NCI-H187 (cell line): ENCODE measurements around the gene ECI1.
"Not testable (repeated sequence)": the region's sequence is repeated elsewhere in the genome, so short reads cannot be mapped to it uniquely, and the experiment has no call there.

Source experiments
- DNase-seq, 2 experiments: peaks; one replicate each; lab custom pipeline; 2025; lab: John Stamatoyannopoulos, UW

ECI1 gene

GRCh38 chr16:2210386-2211365 lies 40.7 kb downstream of the ECI1 start, which contains the start of gene BRICD5:
BRICD5 (minus strand) TSS chr16:2210863; CDS start chr16:2210833, 30 bp downstream.
- no peak for DNase-seq

- no peak for DNase-seq
These were observed 41.4 kb downstream of the ECI1 start for GRCh38 chr16:2210009-2210332.

- DNase-seq: no peak
These were observed 42.0 kb downstream of the ECI1 start for GRCh38 chr16:2209258-2210008.

DNA sequence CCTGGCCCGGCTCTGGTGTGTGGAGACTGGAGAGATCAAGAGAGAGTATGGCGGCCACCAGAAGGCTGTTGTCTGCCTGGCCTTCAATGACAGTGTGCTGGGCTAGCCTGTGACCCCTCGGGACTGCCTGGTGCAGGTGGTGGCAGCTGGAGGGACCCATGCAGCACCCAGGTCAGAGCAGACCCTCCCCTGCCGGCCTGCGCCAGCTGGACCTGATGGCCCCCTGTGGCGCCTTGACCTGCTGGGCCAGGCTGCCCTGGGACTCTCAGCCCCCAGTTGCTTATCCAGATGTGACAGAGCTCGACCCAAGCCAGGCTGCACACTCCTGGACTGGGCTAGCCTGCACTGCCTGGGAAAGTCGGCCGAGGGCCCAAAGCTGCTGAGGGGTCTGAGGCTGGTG lies 42.6 kb downstream of the ECI1 start:
- DNase-seq: no peak

DNA sequence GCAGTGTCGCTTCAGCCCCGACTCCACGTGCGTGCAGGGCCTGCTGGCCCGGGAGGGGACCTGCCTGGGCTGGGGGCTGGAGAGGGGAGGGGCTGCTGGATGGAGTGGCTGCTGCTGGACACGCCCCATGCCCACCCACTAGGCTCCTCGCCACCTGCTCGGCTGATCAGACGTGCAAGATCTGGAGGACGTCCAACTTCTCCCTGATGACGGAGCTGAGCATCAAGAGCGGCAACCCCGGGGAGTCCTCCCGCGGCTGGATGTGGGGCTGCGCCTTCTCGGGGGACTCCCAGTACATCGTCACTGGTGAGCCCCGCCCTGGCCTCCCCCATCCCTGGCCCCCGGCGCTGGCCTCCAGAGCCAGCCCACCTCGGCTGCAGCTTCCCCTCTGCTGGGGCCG lies 43.1 kb downstream of the ECI1 start:
- no peak for DNase-seq

DNA sequence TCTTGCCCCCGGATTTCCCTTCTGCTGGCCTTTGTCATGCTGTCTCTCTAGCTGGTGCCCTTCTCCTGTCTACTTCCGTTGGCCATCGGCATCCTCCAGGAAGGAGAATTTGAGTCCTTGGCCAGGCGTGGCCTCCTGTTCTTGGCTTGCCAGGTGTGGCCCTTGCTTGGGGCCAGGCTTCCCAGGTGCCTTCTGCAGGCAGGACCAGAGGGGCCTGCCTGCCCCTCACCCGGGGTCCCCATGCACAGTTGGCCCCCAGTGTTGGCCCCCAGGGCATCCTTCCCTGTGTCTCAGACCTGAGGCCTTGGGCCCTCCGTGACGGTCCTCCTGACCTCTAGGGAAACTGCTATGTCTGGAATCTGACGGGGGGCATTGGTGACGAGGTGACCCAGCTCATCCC lies 43.5 kb downstream of the ECI1 start:
- no peak for DNase-seq

DNA sequence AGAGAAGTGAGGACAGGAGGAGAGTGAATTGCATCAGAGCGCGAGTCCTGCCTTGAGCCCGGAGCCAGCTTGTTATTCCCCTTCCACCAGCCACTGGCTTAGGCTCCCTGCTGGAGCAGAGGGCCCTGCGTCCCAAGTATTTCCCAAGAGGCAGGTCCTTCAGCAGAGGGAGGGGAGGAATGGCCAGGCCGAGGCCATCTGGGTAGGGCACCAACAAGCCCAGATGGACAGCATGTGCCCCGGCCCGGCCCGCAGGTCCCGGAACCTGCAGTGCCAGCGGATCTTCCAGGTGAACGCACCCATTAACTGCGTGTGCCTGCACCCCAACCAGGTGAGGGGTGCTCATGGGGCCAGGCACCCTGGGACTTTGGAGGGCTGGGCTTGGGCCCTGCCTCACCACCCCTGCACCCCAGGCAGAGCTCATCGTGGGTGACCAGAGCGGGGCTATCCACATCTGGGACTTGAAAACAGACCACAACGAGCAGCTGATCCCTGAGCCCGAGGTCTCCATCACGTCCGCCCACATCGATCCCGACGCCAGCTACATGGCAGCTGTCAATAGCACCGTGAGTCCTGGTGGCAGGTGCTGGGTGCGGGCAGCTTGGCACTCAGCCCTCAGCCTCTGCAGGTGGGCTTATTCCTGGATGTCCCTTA lies 44.5 kb downstream of the ECI1 start:
- DNase-seq: no peak

GRCh38 chr16:2206420-2206779 lies 45.0 kb downstream of the ECI1 start:
- no peak for DNase-seq

DNA sequence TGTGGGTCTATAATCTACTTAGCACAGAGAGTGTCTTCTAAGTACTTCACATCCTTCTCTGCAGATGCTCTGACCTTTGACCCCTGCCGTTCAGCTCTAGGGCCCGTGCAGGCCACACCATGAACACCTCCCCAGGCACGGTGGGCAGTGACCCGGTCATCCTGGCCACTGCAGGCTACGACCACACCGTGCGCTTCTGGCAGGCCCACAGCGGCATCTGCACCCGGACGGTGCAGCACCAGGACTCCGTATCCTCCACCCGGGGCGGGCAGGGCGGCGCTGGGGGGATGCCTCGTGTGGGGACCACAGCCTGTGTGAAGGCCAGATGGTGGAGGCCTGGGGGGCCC lies 45.4 kb downstream of the ECI1 start:
- DNase-seq: no peak

DNA sequence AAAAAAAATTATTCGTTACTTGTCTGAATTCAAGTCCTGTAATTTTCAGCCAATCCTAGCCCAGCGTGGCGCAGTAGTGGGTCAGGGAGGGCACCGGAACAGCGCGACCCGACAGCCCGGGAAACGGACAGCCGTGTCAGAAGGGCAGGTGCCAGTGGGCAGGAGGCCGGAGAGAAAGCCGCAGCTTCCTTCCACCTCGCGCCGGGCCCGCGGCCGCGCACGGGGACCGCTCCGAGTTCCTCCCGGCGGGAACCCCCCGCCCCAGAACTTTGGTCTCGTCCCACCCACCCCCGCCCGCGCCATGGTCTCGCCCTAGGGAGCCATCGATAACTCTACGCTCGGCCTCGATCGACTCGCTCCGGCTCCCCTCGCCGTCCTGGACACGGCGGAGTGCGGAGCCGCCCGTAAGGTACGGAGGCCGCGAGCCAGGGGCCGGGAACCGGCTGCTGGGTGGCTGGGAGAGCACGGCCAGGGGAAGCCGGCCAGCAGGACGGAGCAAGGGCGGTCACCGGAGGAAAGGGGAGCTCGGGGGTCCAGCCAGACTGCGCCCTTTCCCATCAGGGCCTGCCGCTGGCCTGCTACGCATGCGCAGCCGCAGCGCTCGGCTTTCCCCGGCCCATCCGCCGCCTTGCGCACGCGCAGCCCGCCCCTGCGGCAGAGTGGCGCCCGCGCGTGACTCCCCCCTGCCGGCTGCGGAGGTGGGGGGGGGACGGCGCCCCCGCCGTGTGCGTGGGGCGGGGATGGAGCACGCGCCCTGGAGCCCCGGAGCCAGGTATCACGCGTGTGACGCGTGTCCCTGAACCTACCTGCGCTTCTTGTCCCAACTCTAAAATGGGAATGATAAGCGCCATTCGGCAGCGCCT lies 46.1 kb downstream of the ECI1 start, which contains the start of gene MLST8:
TSS of gene MLST8 (plus strand) at position 351 of the 863 bp plus-strand sequence. CDS start 632 bp downstream, outside the sequence.
- peak; percentile 87 to 98 for DNase-seq

- DNase-seq: no peak
These were observed 46.8 kb downstream of the ECI1 start for GRCh38 chr16:2204416-2205103.

DNA sequence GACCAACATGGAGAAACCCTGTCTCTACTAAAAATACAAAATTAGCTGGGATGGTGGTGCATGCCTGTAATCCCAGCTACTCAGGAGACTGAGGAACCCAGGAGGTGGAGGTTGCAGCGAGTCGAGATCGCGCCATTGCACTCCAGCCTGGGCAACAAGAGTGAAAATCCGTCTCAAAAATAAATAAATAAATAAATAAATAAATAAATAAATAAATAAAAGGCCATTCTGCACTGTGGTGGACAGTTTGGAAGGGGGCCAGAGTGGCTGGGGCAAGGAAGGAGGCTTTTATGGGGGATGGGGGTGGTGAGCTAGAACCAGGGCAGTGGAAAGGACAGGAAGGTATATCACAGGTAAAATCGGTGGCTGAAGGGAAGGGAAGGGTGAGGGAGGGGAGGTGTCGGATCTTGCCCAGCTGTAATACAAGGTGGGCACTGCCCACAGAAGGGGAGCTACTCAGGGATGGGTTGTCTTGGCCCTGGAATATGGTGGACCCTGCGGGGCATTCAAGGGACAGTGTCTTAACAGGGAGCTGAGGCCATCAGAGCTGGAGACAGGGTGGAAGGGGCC lies 48.2 kb downstream of the ECI1 start:
- DNase-seq: not testable (repeated sequence)

DNA sequence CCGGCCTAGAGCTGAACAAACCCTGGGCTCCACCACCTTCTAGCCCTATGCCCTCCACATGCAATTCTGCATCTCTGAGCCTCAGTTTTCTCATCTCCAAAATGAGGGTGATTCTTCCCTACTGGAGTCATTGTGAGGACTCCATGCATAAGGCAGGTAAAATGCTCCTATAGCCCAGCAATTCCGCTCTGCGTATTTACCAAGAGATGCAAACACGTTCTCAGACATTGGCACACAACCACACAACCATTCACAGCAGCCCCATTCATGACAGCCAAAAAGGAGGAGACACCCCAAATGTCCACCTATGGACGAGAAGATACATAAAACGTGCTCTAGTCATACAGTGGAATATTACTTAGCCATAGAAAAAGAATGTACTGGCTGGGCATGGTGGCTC lies 51.1 kb downstream of the ECI1 start:
- DNase-seq: no peak

GRCh38 chr16:2199621-2200139 lies 51.7 kb downstream of the ECI1 start:
- no peak for DNase-seq

- DNase-seq: no peak
These were observed 52.3 kb downstream of the ECI1 start for GRCh38 chr16:2199095-2199494.

DNA sequence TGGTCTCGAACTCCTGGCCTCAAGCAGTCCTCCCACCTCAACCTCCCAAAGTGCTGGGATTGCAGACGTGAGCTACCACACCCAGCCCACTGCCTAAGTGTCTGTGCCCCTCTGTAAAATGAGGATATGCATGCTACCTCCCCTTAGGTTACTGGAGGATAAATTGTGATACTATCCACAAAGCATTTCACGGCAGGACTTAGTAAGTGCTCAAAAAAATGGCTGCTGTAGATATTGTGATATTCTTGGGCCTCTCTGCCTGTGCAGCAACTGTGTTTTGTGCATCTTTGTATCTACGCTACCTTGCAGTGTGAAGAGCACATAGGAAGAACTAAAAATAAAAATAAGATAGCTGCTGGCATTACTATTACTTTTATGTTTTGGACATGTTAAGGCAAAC lies 53.1 kb downstream of the ECI1 start:
- no peak for DNase-seq

GRCh38 chr16:2197765-2198164 lies 53.6 kb downstream of the ECI1 start:
- DNase-seq: no peak

DNA sequence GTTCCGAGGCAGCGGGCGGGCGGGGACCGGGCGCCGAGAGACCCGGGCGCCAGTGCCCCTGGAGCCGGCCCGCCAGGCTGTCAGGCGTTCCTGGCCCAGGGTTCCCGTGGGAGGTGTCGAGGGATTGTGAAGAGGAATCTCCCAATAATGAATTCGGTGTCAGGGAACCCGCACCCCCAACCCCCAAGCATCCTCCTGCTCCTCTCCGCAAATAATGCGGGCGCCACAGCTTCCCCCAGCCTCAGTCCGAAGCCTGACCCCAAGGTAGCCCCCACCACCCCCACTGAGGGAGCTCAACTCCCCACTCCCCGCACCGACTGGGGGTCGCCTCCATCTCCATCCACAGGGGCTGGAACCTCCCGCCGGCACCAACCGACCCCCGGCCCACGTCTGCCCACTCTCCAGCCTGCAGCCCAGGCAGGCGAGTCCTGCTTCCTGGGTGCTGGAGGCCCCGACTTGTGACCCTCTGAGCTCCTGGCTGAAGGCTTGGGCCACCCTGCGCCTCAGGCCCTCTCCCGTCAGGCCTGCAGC lies 54.3 kb downstream of the ECI1 start:
- DNase-seq: no peak

GRCh38 chr16:2196162-2196980 lies 55.0 kb downstream of the ECI1 start, which contains the start of gene CASKIN1:
CASKIN1 (minus strand) TSS chr16:2196605; CDS start chr16:2196432, 173 bp downstream.
- no peak for DNase-seq
